OCI-LY1 (cell line): ENCODE measurements around the gene RTL10.

Experiments
- H2AFZ ChIP-seq: fragments of 200-600 bp; sonication (generic), shearing (Covaris generic); 2 replicates; pipeline ENCODE4 v1.6.0; 2014; ENCODE audit warnings: antibody characterized with exemption, mild to moderate bottlenecking, low read length
- H3F3A ChIP-seq: fragments of 200-600 bp; sonication (generic), shearing (Covaris generic); 2 replicates; pipeline ENCODE4 v1.6.0; 2014; ENCODE audit warnings: mild to moderate bottlenecking, antibody characterized with exemption, low read length, moderate library complexity; ENCODE audit not compliant: insufficient read depth
- H3K27ac ChIP-seq: fragments of 200-600 bp; sonication (generic); 2 replicates; pipeline ENCODE4 v1.5.1; 2014; ENCODE audit warnings: low read length, mixed run types, mild to moderate bottlenecking, low read depth; ENCODE audit not compliant: poor library complexity, severe bottlenecking
- H3K27me3 ChIP-seq: fragments of 200-600 bp; sonication (generic); 2 replicates; pipeline ENCODE4 v1.6.0; 2014; ENCODE audit warnings: antibody characterized with exemption, mild to moderate bottlenecking, low read length, moderate library complexity; ENCODE audit not compliant: insufficient read depth
- H3K36me3 ChIP-seq: fragments of 200-600 bp; sonication (generic); 2 replicates; pipeline ENCODE4 v1.6.1; 2014; ENCODE audit warnings: mild to moderate bottlenecking, antibody characterized with exemption, low read length, moderate library complexity, mixed read lengths; ENCODE audit not compliant: insufficient read depth
- H3K4me1 ChIP-seq: fragments of 200-600 bp; sonication (generic); 2 replicates; pipeline ENCODE4 v1.5.1; 2014; ENCODE audit warnings: mild to moderate bottlenecking, low read length, moderate library complexity; ENCODE audit not compliant: insufficient read depth, severe bottlenecking
- H3K4me2 ChIP-seq: fragments of 200-600 bp; sonication (generic), shearing (Covaris generic); 2 replicates; pipeline ENCODE4 v1.6.1; 2014; ENCODE audit warnings: low read length
- H3K4me3 ChIP-seq: fragments of 200-600 bp; sonication (generic); 2 replicates; pipeline ENCODE4 v1.5.1; 2014; ENCODE audit warnings: low read length, low read depth, mild to moderate bottlenecking, mixed read lengths; ENCODE audit not compliant: poor library complexity, severe bottlenecking
- H3K79me2 ChIP-seq: fragments of 200-600 bp; shearing (Covaris generic); 2 replicates; pipeline ENCODE4 v1.6.1; 2016; ENCODE audit warnings: mixed run types, low read length, mixed read lengths; ENCODE audit not compliant: insufficient read depth
- H3K9ac ChIP-seq: fragments of 200-600 bp; sonication (generic), shearing (Covaris generic); 2 replicates; pipeline ENCODE4 v1.6.1; 2014; ENCODE audit warnings: mild to moderate bottlenecking, low read length, mixed read lengths
- H3K9me2 ChIP-seq: fragments of 200-600 bp; sonication (generic), shearing (Covaris generic); 2 replicates; pipeline ENCODE4 v1.6.1; 2014; ENCODE audit warnings: low read depth, mild to moderate bottlenecking, low read length, mixed read lengths
- H3K9me3 ChIP-seq: fragments of 200-600 bp; shearing (Covaris generic); 2 replicates; pipeline ENCODE4 v1.6.1; 2014; ENCODE audit warnings: low read length, mixed read lengths
- H4K20me1 ChIP-seq: fragments of 200-600 bp; sonication (generic), shearing (Covaris generic); 2 replicates; pipeline ENCODE4 v1.6.0; 2016; ENCODE audit warnings: mild to moderate bottlenecking, low read length; ENCODE audit not compliant: insufficient read depth
- CTCF ChIP-seq: fragments of 200-600 bp; sonication (generic), shearing (Covaris generic); IDR thresholded peaks from 2 replicates; pipeline ENCODE4 v1.5.1; 2017; ENCODE audit warnings: mild to moderate bottlenecking, antibody characterized with exemption, low read length, moderate library complexity, mixed read lengths
- EZH2 ChIP-seq: fragments of 200-600 bp; sonication (generic), shearing (Covaris generic); IDR thresholded peaks from 2 replicates; pipeline ENCODE4 v1.8.0; 2017; ENCODE audit warnings: borderline replicate concordance, mixed run types, mild to moderate bottlenecking, antibody characterized with exemption, low read length, moderate library complexity, mixed read lengths

Gene RTL10

DNA sequence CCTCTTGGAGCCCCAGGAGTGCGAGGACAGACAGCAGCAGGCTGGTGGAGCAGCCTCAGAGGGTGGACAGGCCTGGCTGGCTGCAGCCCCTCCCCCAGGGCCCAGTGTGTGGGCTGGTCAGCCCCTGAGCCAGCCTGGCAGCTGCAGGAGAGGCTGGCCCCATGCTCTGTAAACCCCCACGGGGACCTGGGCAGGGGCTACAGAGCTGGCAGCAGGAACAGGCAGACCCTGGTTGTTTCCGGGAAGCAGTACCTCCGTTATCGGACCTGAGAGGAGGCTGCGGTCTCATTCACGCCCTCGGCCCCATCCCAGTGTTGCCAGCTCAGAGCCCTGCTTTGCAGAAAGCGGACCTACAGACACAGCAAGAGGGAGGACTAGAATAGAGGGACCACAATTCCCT is 48.4 kb upstream of the RTL10 start:
- Histone ChIP-seq H3K9ac (no peak overlapping the region), H3K27ac (no peak overlapping the region)

DNA sequence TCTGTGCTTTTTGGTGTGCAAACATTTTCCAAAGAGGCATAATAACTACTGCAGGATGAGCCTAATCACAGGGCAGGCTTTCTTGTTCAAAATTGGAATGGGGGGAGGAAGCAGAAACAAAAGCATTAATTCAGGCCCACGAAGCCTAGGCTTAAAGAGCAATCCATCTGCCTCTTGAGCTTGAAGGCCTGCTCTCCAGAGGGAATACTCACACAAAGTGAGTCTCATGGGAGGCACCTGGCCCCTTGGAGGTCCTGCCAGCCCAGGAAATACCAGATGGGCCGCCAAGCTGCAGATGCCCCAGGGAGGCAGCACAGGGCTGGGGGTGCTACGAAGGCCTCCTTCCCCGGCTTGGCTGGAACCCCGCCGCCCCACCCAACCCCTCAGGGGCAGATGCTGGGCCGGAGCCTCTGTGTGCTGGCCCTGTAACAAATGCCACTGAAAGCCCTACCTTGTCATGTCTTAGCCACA is 47.6 kb upstream of the RTL10 start:
- Histone ChIP-seq H2AFZ (no peak overlapping the region), H3K4me1 (peaks cover 2% of the 10 kb centered on the region), H3K79me2 (no peaks in the 10 kb centered on the region), H3K27ac (no peak overlapping the region), H3K27me3 (no peaks in the 10 kb centered on the region), H3K9me3 (no peaks in the 10 kb centered on the region), H3K4me2 (no peak overlapping the region), H4K20me1 (no peaks in the 10 kb centered on the region), H3F3A (no peaks in the 10 kb centered on the region), H3K4me3 (no peak overlapping the region), H3K9me2 (no peaks in the 10 kb centered on the region), H3K36me3 (no peaks in the 10 kb centered on the region), H3K9ac (no peak overlapping the region)
- no peak for TF ChIP-seq EZH2
- no peak for TF ChIP-seq CTCF

More for the DNA sequence above, 48.4 kb upstream of the RTL10 start:
- H3K4me2 ChIP-seq, result no peak overlapping the region
- no peaks in the 10 kb centered on the region for H3K27me3 ChIP-seq
- no peak overlapping the region for H3K4me3 ChIP-seq
- H3K4me1 ChIP-seq, result no peaks in the 10 kb centered on the region
- no peaks in the 10 kb centered on the region for H3K9me2 ChIP-seq
- TF ChIP-seq EZH2 (no peak), CTCF (no peak)
- H3K79me2 ChIP-seq, result no peaks in the 10 kb centered on the region
- no peaks in the 10 kb centered on the region for H4K20me1 ChIP-seq
- H3K9me3 ChIP-seq, result no peaks in the 10 kb centered on the region
- H2AFZ ChIP-seq, result no peak overlapping the region
- no peaks in the 10 kb centered on the region for H3F3A ChIP-seq
- H3K36me3 ChIP-seq, result no peaks in the 10 kb centered on the region

GRCh38 chr22:19901577-19902244 is 47.0 kb upstream of the RTL10 start:
- Histone ChIP-seq H3K27ac (no peak overlapping the region), H3K9ac (no peak overlapping the region), H4K20me1 (no peaks in the 10 kb centered on the region), H3K9me2 (no peaks in the 10 kb centered on the region), H2AFZ (no peak overlapping the region), H3K4me2 (no peak overlapping the region), H3K9me3 (no peaks in the 10 kb centered on the region), H3K79me2 (no peaks in the 10 kb centered on the region), H3K36me3 (no peaks in the 10 kb centered on the region), H3K27me3 (no peaks in the 10 kb centered on the region), H3K4me1 (peaks cover 8% of the 10 kb centered on the region), H3K4me3 (no peak overlapping the region), H3F3A (no peaks in the 10 kb centered on the region)
- TF ChIP-seq EZH2 (no peak), CTCF (no peak)
